HCT116 (cell line): ENCODE data around the gene ADD3.

Source experiments
- CTCF ChIP-seq, 3 experiments: fragments of 200-600 bp in 1 of 3; sonication (generic) in 1 of 3; IDR thresholded peaks in 2 of 3; conservative IDR thresholded peaks in 1 of 3; 2 replicates each; pipeline ENCODE4 v1.5.1; 2012 to 2017; ENCODE audit warnings: low read depth in 2 of 3, low read length in 2 of 3, antibody characterized with exemption in 1 of 3, borderline replicate concordance in 1 of 3, control low read depth in 1 of 3, mild to moderate bottlenecking in 1 of 3, mixed read lengths in 1 of 3, mixed run types in 1 of 3, moderate library complexity in 1 of 3; ENCODE audit not compliant: insufficient read depth in 1 of 3
- EZH2 ChIP-seq: fragments of 200-600 bp; sonication (generic); IDR thresholded peaks from 2 replicates; pipeline ENCODE4 v1.6.1; 2017; ENCODE audit warnings: antibody characterized with exemption, mixed run types
- MAX ChIP-seq: IDR thresholded peaks from 2 replicates; pipeline ENCODE4 v1.6.1; 2012
- POLR2A ChIP-seq: IDR thresholded peaks from 2 replicates; pipeline ENCODE4 v1.7.0; 2011; ENCODE audit warnings: borderline replicate concordance; ENCODE audit not compliant: insufficient read depth, insufficient read length; ENCODE audit errors: extremely low read depth
- POLR2AphosphoS5 ChIP-seq: IDR thresholded peaks from 2 replicates; pipeline ENCODE4 v1.6.1; 2011; ENCODE audit warnings: mild to moderate bottlenecking, low read depth, low read length, moderate library complexity
- RAD21 ChIP-seq: IDR thresholded peaks from 2 replicates; pipeline ENCODE4 v1.6.1; 2012; ENCODE audit warnings: low read depth, mild to moderate bottlenecking
- SP1 ChIP-seq: IDR thresholded peaks from 2 replicates; pipeline ENCODE4 v1.6.1; 2012; ENCODE audit warnings: low read depth
- SRF ChIP-seq: IDR thresholded peaks from 2 replicates; pipeline ENCODE4 v1.6.1; 2012; ENCODE audit warnings: low read depth
- YY1 ChIP-seq: IDR thresholded peaks from 2 replicates; pipeline ENCODE4 v1.6.1; 2011; ENCODE audit warnings: low read length, low read depth, moderate library complexity, mild to moderate bottlenecking; ENCODE audit not compliant: insufficient replicate concordance; ENCODE audit errors: extremely low read depth
- ZNF274 ChIP-seq: fragments of 200-500 bp; sonication (Bioruptor generic); IDR thresholded peaks from 2 replicates; pipeline ENCODE4 v1.6.1; 2014; ENCODE audit warnings: mild to moderate bottlenecking, low read depth, low read length, inconsistent platforms
- TF ChIP-seq, protein P1 (sequence below): IDR thresholded peaks from 2 replicates; pipeline ENCODE4 v1.6.1; 2011; ENCODE audit warnings: mild to moderate bottlenecking, low read length, moderate library complexity; ENCODE audit not compliant: insufficient replicate concordance; ENCODE audit errors: extremely low read depth

DNA sequence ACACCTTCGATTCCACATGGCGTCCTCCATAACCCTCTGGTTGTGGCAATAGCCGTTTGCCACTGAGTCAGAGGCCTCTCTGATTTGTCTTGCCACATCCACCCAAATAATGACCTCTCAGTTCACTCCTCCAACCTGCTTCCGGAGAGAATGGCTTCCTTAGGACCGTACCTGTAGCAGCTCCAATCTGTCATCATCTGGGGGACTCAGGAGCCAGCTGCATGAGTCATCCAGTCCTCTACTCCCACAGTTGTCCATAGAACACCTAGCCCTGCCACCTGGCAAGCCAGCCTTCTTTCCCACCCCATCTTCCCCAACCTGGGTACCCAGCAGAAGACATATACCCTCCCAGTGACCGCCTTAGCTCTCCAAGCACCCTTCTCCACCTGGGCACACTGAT is 135.2 kb downstream of the ADD3 start:
- TF ChIP-seq YY1: no peak
- no peak for TF ChIP-seq CTCF (IDR thresholded peaks at IDR 0.05 in 2 of 3, conservative IDR thresholded peaks at IDR 0.05 in 1 of 3; ENCODE audit: borderline replicate concordance in 1 of 3, insufficient read depth in 1 of 3, low read depth in 2 of 3, low read length in 2 of 3)
- no peak for TF ChIP-seq POLR2A
- no peak for TF ChIP-seq EZH2
- TF ChIP-seq SRF: no peak
- no peak for TF ChIP-seq MAX
- no peak for TF ChIP-seq SP1
- TF ChIP-seq POLR2AphosphoS5: no peak
- no peak for TF ChIP-seq RAD21
- no peak for TF ChIP-seq ZNF274
- TF ChIP-seq, protein P1, sequence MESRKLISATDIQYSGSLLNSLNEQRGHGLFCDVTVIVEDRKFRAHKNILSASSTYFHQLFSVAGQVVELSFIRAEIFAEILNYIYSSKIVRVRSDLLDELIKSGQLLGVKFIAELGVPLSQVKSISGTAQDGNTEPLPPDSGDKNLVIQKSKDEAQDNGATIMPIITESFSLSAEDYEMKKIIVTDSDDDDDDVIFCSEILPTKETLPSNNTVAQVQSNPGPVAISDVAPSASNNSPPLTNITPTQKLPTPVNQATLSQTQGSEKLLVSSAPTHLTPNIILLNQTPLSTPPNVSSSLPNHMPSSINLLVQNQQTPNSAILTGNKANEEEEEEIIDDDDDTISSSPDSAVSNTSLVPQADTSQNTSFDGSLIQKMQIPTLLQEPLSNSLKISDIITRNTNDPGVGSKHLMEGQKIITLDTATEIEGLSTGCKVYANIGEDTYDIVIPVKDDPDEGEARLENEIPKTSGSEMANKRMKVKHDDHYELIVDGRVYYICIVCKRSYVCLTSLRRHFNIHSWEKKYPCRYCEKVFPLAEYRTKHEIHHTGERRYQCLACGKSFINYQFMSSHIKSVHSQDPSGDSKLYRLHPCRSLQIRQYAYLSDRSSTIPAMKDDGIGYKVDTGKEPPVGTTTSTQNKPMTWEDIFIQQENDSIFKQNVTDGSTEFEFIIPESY: no peak
